ENCODE measurements around the gene TREX2. TPM values are rescaled to one million over a fixed set of nuclear protein-coding genes. Genes with fewer than 3 reads are reported as not detected.

TREX2 gene, protein sequence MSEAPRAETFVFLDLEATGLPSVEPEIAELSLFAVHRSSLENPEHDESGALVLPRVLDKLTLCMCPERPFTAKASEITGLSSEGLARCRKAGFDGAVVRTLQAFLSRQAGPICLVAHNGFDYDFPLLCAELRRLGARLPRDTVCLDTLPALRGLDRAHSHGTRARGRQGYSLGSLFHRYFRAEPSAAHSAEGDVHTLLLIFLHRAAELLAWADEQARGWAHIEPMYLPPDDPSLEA
- 1 to 10 TPM; 1.8 to 2.0 TPM for total RNA-seq

DNA sequence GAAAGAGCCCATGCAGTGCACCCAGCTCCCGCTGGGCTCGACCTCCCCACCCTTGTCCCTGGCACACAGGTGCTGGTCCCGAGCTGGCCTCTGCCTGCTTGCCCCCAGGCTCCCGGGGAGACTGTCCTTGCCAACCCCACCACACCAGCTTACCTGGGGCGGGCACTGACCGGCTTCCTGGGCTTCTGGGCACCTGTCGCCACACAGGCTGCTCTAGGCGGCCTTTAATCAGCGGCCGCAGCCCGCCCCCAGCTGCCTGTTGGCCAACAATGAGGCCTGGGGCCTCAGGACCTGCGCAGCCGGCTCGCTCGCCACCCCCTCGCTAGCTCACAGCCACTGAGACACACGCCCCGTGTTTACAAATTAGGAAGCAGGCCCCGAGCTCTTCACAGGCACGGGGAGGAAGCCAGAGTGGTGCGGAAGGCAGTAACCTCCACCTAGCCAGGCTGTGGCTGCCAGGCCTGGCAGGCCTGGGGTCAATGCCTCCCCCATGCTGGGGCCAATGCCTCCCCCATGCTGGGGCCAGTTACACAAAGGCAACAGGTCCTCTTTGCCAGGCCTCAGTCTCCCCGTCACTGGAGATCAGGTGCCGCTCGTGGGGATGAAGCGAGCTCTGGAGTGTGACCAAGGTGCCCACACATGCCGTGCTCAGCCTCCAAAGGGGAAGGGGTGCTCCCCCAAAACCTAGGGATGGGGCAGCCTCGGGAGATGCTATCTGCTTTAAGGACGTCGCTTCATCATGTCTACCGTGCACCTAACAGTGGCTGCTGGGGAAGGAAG is at the start of gene TREX2:
TSS of gene TREX2 (minus strand) at position 201 of the 780 bp plus-strand sequence. CDS start 626 bp downstream, outside the sequence.
- H3K36me3 Mint-ChIP-seq = no peaks in the 10 kb centered on the region
- CTCF ChIA-PET = no interaction called here
- ATAC-seq (no peak), DNase-seq (no peak)
- H3K4me3 Mint-ChIP-seq = no peak within 1 kb of the TSS
- no peak within 1 kb of the TSS for H3K27ac Mint-ChIP-seq
- H3K4me1 Mint-ChIP-seq = no peaks in the 10 kb centered on the region
- H3K27me3 Mint-ChIP-seq = no peaks in the 10 kb centered on the region
- H3K9me3 Mint-ChIP-seq (ENCODE audit: low read depth) = no peaks in the 10 kb centered on the region

DNA sequence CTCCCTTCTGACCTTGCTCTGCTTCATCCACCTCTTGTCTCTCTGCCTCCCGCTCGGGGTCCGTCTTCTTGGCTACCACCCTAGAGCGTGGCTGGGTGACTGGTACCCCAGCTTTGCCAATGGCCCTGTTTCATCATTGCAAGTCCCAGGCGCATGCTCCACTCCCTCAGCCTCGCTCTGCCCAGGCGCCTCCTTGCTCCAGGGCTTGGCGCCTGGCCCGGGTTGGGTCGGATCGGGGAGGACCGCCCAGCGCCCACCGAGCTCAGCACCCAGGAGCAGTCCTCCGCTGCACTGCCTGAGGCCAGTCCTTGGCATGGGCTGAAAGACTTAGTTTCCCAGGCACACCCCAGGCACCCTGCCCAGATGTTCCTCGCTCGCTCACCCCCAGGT is 49.5 kb upstream of the TREX2 start:
- DNase-seq (no peak), ATAC-seq (no peak)
- H3K27ac Mint-ChIP-seq = no peak overlapping the region
- CTCF ChIA-PET = no interaction called here
- no peaks in the 10 kb centered on the region for H3K4me1 Mint-ChIP-seq
- no peaks in the 10 kb centered on the region for H3K36me3 Mint-ChIP-seq
- H3K4me3 Mint-ChIP-seq = no peak overlapping the region
- no peaks in the 10 kb centered on the region for H3K27me3 Mint-ChIP-seq
- no peaks in the 10 kb centered on the region for H3K9me3 Mint-ChIP-seq (ENCODE audit: low read depth)

DNA sequence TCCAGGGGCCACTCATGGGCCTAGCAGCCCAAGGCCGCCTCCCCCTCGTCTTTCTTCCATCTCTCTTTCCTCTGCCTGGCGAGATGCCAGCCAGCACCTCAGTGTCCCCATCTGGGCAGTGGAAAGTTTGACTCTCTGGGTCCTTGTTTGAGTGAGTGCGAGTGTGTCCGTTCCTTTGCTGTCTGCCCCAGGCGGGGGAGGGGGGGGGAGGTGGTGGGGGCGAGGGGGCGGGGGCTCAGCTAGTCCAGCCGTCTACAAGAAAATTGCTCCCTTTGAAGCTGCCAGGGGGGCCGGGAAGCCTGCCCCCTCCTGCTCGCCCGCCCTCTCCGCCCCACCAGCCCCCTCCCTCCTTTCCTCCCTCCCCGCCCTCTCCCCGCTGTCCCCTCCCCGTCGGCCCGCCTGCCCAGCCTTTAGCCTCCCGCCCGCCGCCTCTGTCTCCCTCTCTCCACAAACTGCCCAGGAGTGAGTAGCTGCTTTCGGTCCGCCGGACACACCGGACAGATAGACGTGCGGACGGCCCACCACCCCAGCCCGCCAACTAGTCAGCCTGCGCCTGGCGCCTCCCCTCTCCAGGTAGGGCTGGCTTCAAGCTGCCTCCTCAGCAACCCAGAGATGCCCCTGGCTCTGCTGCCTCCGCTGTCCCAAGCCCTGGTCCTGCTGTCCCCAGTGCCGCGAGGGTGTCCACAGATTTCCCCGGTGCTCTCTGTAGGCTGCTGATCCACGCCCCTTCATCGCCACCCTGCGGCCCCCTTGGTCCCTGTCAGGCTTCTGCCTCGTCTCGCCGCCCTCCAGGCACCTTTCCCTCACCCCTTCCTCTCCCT is 48.9 kb upstream of the TREX2 start, which contains the start of gene BGN:
TSS of gene BGN (plus strand) at position 440 of the 821 bp plus-strand sequence. CDS start 9,652 bp downstream, outside the sequence.
- no peak for DNase-seq
- H3K4me1 Mint-ChIP-seq = no peaks in the 10 kb centered on the region
- H3K27ac Mint-ChIP-seq = no peak within 1 kb of the TSS
- H3K9me3 Mint-ChIP-seq (ENCODE audit: low read depth) = no peaks in the 10 kb centered on the region
- no peak for ATAC-seq
- CTCF ChIA-PET = no interaction called here
- no peaks in the 10 kb centered on the region for H3K27me3 Mint-ChIP-seq
- no peak within 1 kb of the TSS for H3K4me3 Mint-ChIP-seq
- H3K36me3 Mint-ChIP-seq = no peaks in the 10 kb centered on the region

DNA sequence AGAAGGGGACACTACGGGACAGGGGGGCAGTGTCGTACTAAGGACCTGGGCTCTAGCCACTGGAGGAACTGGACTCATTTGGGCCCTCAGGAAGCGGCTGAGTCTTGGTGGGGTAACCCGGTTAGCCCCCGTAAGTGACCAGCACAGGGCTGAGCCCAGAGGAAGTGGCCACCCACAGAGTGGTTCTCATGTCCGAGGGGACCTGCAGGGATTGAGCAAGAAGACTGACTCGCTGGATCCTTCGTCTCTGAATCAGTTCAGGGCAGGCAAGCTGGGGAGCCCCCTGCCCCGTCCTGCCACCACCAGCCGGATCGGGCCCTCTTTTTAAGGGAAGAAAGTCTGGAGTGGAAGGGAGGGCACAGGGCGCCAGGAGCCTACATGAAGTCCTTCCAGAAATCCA is 48.2 kb upstream of the TREX2 start:
- H3K36me3 Mint-ChIP-seq = no peaks in the 10 kb centered on the region
- no peaks in the 10 kb centered on the region for H3K4me1 Mint-ChIP-seq
- no peak overlapping the region for H3K4me3 Mint-ChIP-seq
- H3K27me3 Mint-ChIP-seq = no peaks in the 10 kb centered on the region
- H3K9me3 Mint-ChIP-seq (ENCODE audit: low read depth) = no peaks in the 10 kb centered on the region
- ATAC-seq (no peak), DNase-seq (no peak)
- CTCF ChIA-PET = no interaction called here
- H3K27ac Mint-ChIP-seq = no peak overlapping the region

GRCh38 chrX:153493085-153493484 is 47.2 kb upstream of the TREX2 start:
- Mint-ChIP-seq H3K9me3 (ENCODE audit: low read depth) (no peaks in the 10 kb centered on the region), H3K36me3 (no peaks in the 10 kb centered on the region), H3K4me1 (no peaks in the 10 kb centered on the region), H3K27ac (no peak overlapping the region), H3K4me3 (no peak overlapping the region), H3K27me3 (no peaks in the 10 kb centered on the region)
- DNase-seq (no peak), ATAC-seq (no peak)
- CTCF ChIA-PET = no interaction called here

DNA sequence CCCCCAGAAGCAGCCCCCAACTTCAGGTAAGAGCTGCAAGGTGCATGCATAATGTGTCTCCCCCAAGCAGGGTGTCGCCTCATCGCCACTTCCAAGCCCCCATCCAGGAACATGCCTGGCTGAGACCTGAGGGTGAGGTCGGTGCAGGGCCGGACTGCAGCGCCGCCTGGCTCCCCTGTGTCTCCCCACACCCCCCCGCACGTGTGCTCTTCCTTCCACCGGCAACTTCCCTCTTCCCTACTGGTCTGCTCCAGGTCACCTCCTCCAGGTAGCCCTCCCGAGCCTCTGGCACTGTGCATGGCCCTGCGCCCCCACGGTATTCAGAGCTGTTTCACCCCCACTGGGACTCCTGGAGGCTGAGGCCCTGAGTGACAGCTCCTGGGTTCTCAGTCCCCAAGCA is 46.7 kb upstream of the TREX2 start:
- Mint-ChIP-seq H3K36me3 (no peaks in the 10 kb centered on the region), H3K4me1 (no peaks in the 10 kb centered on the region), H3K27ac (no peak overlapping the region), H3K9me3 (ENCODE audit: low read depth) (no peaks in the 10 kb centered on the region), H3K27me3 (no peaks in the 10 kb centered on the region), H3K4me3 (no peak overlapping the region)
- DNase-seq = no peak
- no peak for ATAC-seq
- CTCF ChIA-PET = interaction anchor here (2.9 kb wide), 1 partner anchor 22 kb away, joined by 12 read pairs; the partner anchor contains the start of gene HAUS7

GRCh38 chrX:153491918-153492317 is 46.1 kb upstream of the TREX2 start:
- Mint-ChIP-seq H3K4me3 (no peak overlapping the region), H3K4me1 (no peaks in the 10 kb centered on the region), H3K36me3 (no peaks in the 10 kb centered on the region), H3K27me3 (no peaks in the 10 kb centered on the region), H3K27ac (no peak overlapping the region), H3K9me3 (ENCODE audit: low read depth) (no peaks in the 10 kb centered on the region)
- CTCF ChIA-PET = interaction anchor here (0.6 to 2.9 kb wide), 2 partner anchors 21 to 39 kb away, joined by 3 to 12 read pairs; partner anchors contain the start of gene HAUS7
- ATAC-seq (no peak), DNase-seq (no peak)

GRCh38 chrX:153491351-153491914 is 45.6 kb upstream of the TREX2 start:
- H3K36me3 Mint-ChIP-seq = no peaks in the 10 kb centered on the region
- CTCF ChIA-PET = interaction anchor here (0.6 to 2.9 kb wide), 3 partner anchors 16 to 38 kb away, joined by 3 to 12 read pairs (median 8); partner anchors contain the start of gene HAUS7
- H3K9me3 Mint-ChIP-seq (ENCODE audit: low read depth) = no peaks in the 10 kb centered on the region
- DNase-seq (no peak), ATAC-seq (no peak)
- no peaks in the 10 kb centered on the region for H3K27me3 Mint-ChIP-seq
- H3K27ac Mint-ChIP-seq = no peak overlapping the region
- no peak overlapping the region for H3K4me3 Mint-ChIP-seq
- no peaks in the 10 kb centered on the region for H3K4me1 Mint-ChIP-seq

DNA sequence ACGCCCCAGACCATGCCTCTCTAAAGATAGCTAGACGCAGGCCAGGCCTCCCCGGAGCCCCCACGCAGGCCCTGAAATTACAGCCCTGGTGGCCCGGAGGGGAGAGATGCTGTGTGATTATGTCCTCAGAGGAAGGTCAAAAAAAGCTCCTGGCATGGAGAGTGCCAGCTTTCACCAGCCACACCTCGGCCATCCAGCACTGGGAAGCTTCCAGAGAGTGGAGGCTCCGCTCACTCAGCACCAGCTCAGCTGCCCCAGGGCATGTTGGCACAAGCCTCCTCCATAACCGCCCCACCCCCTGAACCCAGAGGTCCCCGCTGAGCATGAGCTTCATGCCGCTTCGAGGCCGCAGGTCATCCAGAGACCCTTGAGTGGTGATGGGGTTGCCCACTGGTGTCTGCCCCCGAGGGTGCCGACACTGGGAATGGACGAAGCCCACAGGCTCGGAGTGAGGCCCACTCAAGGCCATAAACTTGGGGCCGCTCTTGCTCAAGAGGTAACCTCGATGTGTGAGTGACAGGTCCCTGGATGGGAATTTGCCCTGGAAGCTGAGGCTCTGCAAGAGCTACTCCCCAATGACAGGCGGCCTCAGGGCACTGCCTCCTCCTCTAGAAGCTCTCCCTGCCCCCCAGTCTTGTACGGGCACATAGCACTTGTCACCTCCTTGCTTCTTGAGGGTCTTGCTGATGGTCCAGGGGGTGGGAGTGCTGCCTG is 44.5 kb upstream of the TREX2 start:
- Mint-ChIP-seq H3K27ac (no peak overlapping the region), H3K27me3 (no peaks in the 10 kb centered on the region)

DNA sequence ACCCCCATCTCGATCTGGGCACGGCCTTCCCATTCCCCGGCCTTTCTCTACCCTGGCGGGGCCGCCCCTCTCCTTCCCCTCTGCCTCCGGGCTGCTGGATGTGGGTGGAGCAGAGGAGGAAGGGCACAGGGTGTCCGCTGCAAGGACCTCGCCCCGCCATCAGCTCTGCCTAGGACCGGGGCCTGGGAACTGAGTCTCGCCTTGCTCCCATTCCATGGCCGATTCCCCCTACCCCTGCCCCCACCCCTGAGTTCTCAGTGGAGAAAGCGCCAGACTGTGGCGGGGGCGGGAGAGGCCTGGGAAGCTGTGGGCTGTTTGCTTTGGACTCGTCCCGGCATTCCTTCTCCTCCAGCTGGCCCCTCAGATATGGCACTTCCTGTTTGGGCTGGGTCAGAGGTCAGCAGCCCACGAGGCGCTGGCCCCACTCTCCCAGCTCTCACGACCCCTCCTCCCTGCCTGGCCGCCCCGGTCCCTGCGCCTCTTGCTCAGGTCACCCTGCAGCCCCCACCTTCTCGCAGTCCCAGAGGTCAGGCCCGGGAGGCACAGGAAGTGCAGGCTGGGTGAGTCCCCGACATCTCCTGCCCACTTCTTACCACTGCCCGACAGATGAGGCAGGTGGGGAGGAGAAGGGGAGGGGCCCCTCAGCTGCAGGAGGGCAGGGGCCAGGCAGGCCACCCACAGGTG is 42.5 kb upstream of the TREX2 start:
- DNase-seq (no peak), ATAC-seq (no peak)
- no peaks in the 10 kb centered on the region for H3K4me1 Mint-ChIP-seq
- CTCF ChIA-PET = no interaction called here
- H3K9me3 Mint-ChIP-seq (ENCODE audit: low read depth) = no peaks in the 10 kb centered on the region
- no peaks in the 10 kb centered on the region for H3K36me3 Mint-ChIP-seq
- H3K4me3 Mint-ChIP-seq = no peak overlapping the region
- H3K27ac Mint-ChIP-seq = no peak overlapping the region
- no peaks in the 10 kb centered on the region for H3K27me3 Mint-ChIP-seq

More for the DNA sequence above, 44.5 kb upstream of the TREX2 start:
- no peak for ATAC-seq
- CTCF ChIA-PET = interaction anchor here (1.8 to 2.9 kb wide), 2 partner anchors 17 to 20 kb away, joined by 8 to 12 read pairs; partner anchors contain the start of gene HAUS7
- no peaks in the 10 kb centered on the region for H3K9me3 Mint-ChIP-seq (ENCODE audit: low read depth)
- H3K36me3 Mint-ChIP-seq = no peaks in the 10 kb centered on the region
- no peaks in the 10 kb centered on the region for H3K4me1 Mint-ChIP-seq
- no peak for DNase-seq
- H3K4me3 Mint-ChIP-seq = no peak overlapping the region

- H3K9me3 Mint-ChIP-seq (ENCODE audit: low read depth) = no peaks in the 10 kb centered on the region
- DNase-seq (no peak), ATAC-seq (no peak)
- H3K36me3 Mint-ChIP-seq = no peaks in the 10 kb centered on the region
- H3K4me1 Mint-ChIP-seq = no peaks in the 10 kb centered on the region
- no peaks in the 10 kb centered on the region for H3K27me3 Mint-ChIP-seq
- no peak overlapping the region for H3K27ac Mint-ChIP-seq
- H3K4me3 Mint-ChIP-seq = no peak overlapping the region
- CTCF ChIA-PET = no interaction called here
Observed at GRCh38 chrX:153487590-153488071, 41.8 kb upstream of the TREX2 start.

DNA sequence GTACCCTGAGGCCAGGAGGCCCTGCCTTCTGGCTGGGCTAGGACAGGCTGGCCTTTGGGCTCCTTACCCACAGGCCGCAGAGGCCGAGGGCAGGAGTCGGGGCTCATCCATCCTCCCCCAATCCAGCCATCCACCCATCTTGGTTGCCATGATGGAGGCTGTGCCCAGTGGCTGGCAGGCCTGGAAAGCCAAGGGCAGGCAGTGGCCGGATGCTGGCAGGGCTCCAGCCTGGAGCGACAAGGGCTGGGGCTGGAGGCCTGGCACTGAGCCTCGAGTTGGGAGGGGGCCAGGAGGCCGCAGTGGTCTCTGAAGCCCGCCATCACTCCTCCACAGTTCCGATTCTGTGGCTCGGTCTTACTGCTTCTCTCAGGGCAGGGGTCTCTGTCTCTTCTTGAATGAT is 40.3 kb upstream of the TREX2 start:
- no peak overlapping the region for H3K4me3 Mint-ChIP-seq
- no peaks in the 10 kb centered on the region for H3K36me3 Mint-ChIP-seq
- no peaks in the 10 kb centered on the region for H3K4me1 Mint-ChIP-seq
- no peak for ATAC-seq
- CTCF ChIA-PET = no interaction called here
- no peaks in the 10 kb centered on the region for H3K27me3 Mint-ChIP-seq
- DNase-seq = no peak
- H3K9me3 Mint-ChIP-seq (ENCODE audit: low read depth) = no peaks in the 10 kb centered on the region
- no peak overlapping the region for H3K27ac Mint-ChIP-seq

Data from activated CD8-positive, alpha-beta memory T cell treated with anti-CD3 and anti-CD28 coated beads, Interleukin-2, amount 10 ng/mL, durations not matched to agents 7 days and 5 days (primary cell).